GM23338 (cell line): ENCODE data around the gene CCDC12. TPM values are rescaled to one million over a fixed set of nuclear protein-coding genes. Genes with fewer than 3 reads are reported as not detected.
A peak's percentile ranks its signal among the peaks of the same experiment; 100 is the strongest.

ENCODE experiments used
- ATAC-seq: fragments of 200-7000 bp; cut with Tn5 transposase; 3 replicates; pipeline ENCODE4 v1.9.1; 2020
- DNase-seq: peaks from one replicate; pipeline ENCODE4 v3.0.0-alpha.2; 2015; ENCODE audit warnings: low spot score
- H2AFZ ChIP-seq: fragments of 200-600 bp; sonication (generic); 2 replicates; pipeline ENCODE4 v1.8.0; 2016; ENCODE audit warnings: antibody characterized with exemption, mild to moderate bottlenecking, moderate library complexity
- H3F3A ChIP-seq: fragments of 200-600 bp; sonication (generic); replicated peaks from 2 replicates; pipeline ENCODE4 v1.8.0; 2017; ENCODE audit warnings: antibody characterized with exemption, mixed run types, low read depth
- H3K27ac ChIP-seq: fragments of 200-600 bp; sonication (generic); 2 replicates; pipeline ENCODE4 v1.6.1; 2016; ENCODE audit warnings: low read depth
- H3K27me3 ChIP-seq: fragments of 200-600 bp; sonication (generic); 2 replicates; pipeline ENCODE4 v1.8.0; 2016; ENCODE audit warnings: mild to moderate bottlenecking, mixed run types, moderate library complexity; ENCODE audit not compliant: insufficient read depth
- H3K36me3 ChIP-seq: fragments of 200-600 bp; sonication (generic); 2 replicates; pipeline ENCODE4 v1.8.0; 2016; ENCODE audit warnings: mild to moderate bottlenecking; ENCODE audit not compliant: insufficient read depth
- H3K4me1 ChIP-seq: fragments of 200-600 bp; sonication (generic); 2 replicates; pipeline ENCODE4 v1.8.0; 2016; ENCODE audit warnings: mild to moderate bottlenecking, moderate library complexity; ENCODE audit not compliant: insufficient read depth
- H3K4me2 ChIP-seq: fragments of 200-600 bp; sonication (generic); 2 replicates; pipeline ENCODE4 v1.7.1; 2017; ENCODE audit warnings: mixed run types
- H3K4me3 ChIP-seq: fragments of 200-600 bp; sonication (generic); 2 replicates; pipeline ENCODE4 v1.6.1; 2016; ENCODE audit warnings: mixed run types
- H3K79me2 ChIP-seq: fragments of 200-600 bp; sonication (generic); replicated peaks from 2 replicates; pipeline ENCODE4 v1.8.0; 2017; ENCODE audit warnings: mild to moderate bottlenecking; ENCODE audit not compliant: insufficient read depth
- H3K9me2 ChIP-seq: fragments of 200-600 bp; sonication (generic); 2 replicates; pipeline ENCODE4 v1.8.0; 2017; ENCODE audit not compliant: insufficient read depth
- H4K20me1 ChIP-seq: fragments of 200-600 bp; sonication (generic); replicated peaks from 2 replicates; pipeline ENCODE4 v1.8.0; 2017; ENCODE audit warnings: mild to moderate bottlenecking; ENCODE audit not compliant: insufficient read depth
- H3K27ac Mint-ChIP-seq: 2 replicates; pipeline ENCODE4 v1.8.0; 2020; ENCODE audit warnings: inconsistent platforms, mild to moderate bottlenecking, moderate library complexity, mixed read lengths
- H3K27me3 Mint-ChIP-seq: 3 replicates; pipeline ENCODE4 v1.8.0; 2022; ENCODE audit warnings: low read depth, mild to moderate bottlenecking, moderate library complexity, mixed read lengths, inconsistent platforms; ENCODE audit not compliant: insufficient read depth, poor library complexity
- H3K36me3 Mint-ChIP-seq: 3 replicates; pipeline ENCODE4 v1.8.0; 2021; ENCODE audit warnings: low read depth, mild to moderate bottlenecking, inconsistent platforms, moderate library complexity, mixed read lengths
- H3K4me1 Mint-ChIP-seq: 3 replicates; pipeline ENCODE4 v1.8.0; 2020; ENCODE audit warnings: mild to moderate bottlenecking, inconsistent platforms, mixed read lengths
- H3K4me3 Mint-ChIP-seq: 3 replicates; pipeline ENCODE4 v1.8.0; 2021; ENCODE audit warnings: moderate library complexity, mild to moderate bottlenecking, inconsistent platforms, mixed read lengths
- H3K9me3 Mint-ChIP-seq: 3 replicates; pipeline ENCODE4 v1.8.0; 2020; ENCODE audit warnings: moderate library complexity, mild to moderate bottlenecking, inconsistent platforms, mixed read lengths
- CREB1 ChIP-seq: fragments of 250-450 bp; sonication (Bioruptor Pico); IDR thresholded peaks from 2 replicates; pipeline ENCODE4 v1.5.0; 2020; ENCODE audit warnings: low read depth, mild to moderate bottlenecking, moderate library complexity
- EZH2 ChIP-seq: fragments of 200-600 bp; sonication (generic); IDR thresholded peaks from one replicate; pipeline ENCODE4 v1.8.0; 2017; ENCODE audit warnings: antibody characterized with exemption, mild to moderate bottlenecking, low read depth; ENCODE audit not compliant: unreplicated experiment
- EZH2phosphoT487 ChIP-seq: fragments of 200-600 bp; sonication (generic); IDR thresholded peaks from one replicate; pipeline ENCODE4 v1.8.1; 2018; ENCODE audit warnings: antibody characterized with exemption; ENCODE audit not compliant: unreplicated experiment
- JUNB ChIP-seq: IDR thresholded peaks from one replicate; pipeline ENCODE4 v1.6.1; 2016; ENCODE audit warnings: antibody characterized with exemption; ENCODE audit not compliant: unreplicated experiment
- NANOG ChIP-seq: IDR thresholded peaks from 2 replicates; pipeline ENCODE4 v1.6.1; 2016; ENCODE audit warnings: antibody characterized with exemption, borderline replicate concordance
- POLR2AphosphoS5 ChIP-seq: IDR thresholded peaks from 2 replicates; pipeline ENCODE4 v1.6.1; 2016; ENCODE audit warnings: antibody characterized with exemption, low read depth
- STAT1 ChIP-seq: IDR thresholded peaks from one replicate; pipeline ENCODE4 v1.6.1; 2016; ENCODE audit warnings: antibody characterized with exemption; ENCODE audit not compliant: unreplicated experiment
- ZNF331 ChIP-seq: fragments of 250-450 bp; sonication (Bioruptor Pico); IDR thresholded peaks from 2 replicates; pipeline ENCODE4 v1.5.0; 2020; ENCODE audit warnings: low read depth, mild to moderate bottlenecking, moderate library complexity
- polyA plus RNA-seq: library from polyadenylated mRNA; unstranded; fragments of >200 nt; fragmentation: Nextera tagmentation; extraction: Ambion mirVana; gene quantifications from 2 replicates; pipeline ENCODE4 v1.2.1, GENCODE V29; 2016
- total RNA-seq: library from RNA; depleted of rRNA; stranded (reverse); fragments of >200 nt; shearing (Covaris generic); gene quantifications from 2 replicates; pipeline ENCODE4 v1.2.3, GENCODE V29; 2014
- TF ChIP-seq, protein P1 (sequence below): fragments of 250-450 bp; sonication (Bioruptor Pico); IDR thresholded peaks from 2 replicates; pipeline ENCODE4 v1.5.0; 2020; ENCODE audit warnings: mild to moderate bottlenecking, moderate library complexity
- TF ChIP-seq, protein P2 (sequence below): IDR thresholded peaks from 2 replicates; pipeline ENCODE4 v1.6.1; 2016; ENCODE audit warnings: antibody characterized with exemption
- TF ChIP-seq, protein P3 (sequence below), 2 experiments: fragments of 200-600 bp in 1 of 2; sonication (generic) in 1 of 2; conservative IDR thresholded peaks; 2 replicates each; pipeline versions ENCODE4 v1.5.1 to v1.6.1; 2016 to 2017; ENCODE audit warnings: antibody characterized with exemption in 2 of 2, low read depth in 2 of 2, mild to moderate bottlenecking in 2 of 2, moderate library complexity in 1 of 2
- TF ChIP-seq, protein P4 (sequence below): IDR thresholded peaks from one replicate; pipeline ENCODE4 v1.6.1; 2018; ENCODE audit warnings: antibody characterized with exemption; ENCODE audit not compliant: unreplicated experiment

Gene CCDC12
- total and polyA plus RNA-seq, 2 experiments from 2014 or later: 42.9 to 133 TPM

DNA sequence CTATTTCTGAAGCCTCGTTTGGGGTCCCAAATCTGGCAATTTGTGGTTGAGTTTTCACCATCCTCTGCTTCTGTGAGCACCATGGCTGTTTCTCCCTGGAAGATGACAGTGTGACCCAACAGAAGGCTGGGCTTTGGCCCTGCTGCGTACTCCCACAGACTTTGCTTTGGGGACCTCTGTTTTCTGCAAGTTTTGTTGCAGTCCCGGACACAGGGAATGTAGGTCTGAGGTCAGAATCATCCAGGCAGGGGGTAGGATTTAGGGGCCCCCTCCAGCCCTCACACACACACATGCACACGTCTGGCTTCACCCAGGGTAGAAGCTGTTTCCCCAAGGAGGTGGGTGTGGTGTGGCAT is 92.7 kb downstream of the CCDC12 start (continued):
- TF ChIP-seq, protein P1, sequence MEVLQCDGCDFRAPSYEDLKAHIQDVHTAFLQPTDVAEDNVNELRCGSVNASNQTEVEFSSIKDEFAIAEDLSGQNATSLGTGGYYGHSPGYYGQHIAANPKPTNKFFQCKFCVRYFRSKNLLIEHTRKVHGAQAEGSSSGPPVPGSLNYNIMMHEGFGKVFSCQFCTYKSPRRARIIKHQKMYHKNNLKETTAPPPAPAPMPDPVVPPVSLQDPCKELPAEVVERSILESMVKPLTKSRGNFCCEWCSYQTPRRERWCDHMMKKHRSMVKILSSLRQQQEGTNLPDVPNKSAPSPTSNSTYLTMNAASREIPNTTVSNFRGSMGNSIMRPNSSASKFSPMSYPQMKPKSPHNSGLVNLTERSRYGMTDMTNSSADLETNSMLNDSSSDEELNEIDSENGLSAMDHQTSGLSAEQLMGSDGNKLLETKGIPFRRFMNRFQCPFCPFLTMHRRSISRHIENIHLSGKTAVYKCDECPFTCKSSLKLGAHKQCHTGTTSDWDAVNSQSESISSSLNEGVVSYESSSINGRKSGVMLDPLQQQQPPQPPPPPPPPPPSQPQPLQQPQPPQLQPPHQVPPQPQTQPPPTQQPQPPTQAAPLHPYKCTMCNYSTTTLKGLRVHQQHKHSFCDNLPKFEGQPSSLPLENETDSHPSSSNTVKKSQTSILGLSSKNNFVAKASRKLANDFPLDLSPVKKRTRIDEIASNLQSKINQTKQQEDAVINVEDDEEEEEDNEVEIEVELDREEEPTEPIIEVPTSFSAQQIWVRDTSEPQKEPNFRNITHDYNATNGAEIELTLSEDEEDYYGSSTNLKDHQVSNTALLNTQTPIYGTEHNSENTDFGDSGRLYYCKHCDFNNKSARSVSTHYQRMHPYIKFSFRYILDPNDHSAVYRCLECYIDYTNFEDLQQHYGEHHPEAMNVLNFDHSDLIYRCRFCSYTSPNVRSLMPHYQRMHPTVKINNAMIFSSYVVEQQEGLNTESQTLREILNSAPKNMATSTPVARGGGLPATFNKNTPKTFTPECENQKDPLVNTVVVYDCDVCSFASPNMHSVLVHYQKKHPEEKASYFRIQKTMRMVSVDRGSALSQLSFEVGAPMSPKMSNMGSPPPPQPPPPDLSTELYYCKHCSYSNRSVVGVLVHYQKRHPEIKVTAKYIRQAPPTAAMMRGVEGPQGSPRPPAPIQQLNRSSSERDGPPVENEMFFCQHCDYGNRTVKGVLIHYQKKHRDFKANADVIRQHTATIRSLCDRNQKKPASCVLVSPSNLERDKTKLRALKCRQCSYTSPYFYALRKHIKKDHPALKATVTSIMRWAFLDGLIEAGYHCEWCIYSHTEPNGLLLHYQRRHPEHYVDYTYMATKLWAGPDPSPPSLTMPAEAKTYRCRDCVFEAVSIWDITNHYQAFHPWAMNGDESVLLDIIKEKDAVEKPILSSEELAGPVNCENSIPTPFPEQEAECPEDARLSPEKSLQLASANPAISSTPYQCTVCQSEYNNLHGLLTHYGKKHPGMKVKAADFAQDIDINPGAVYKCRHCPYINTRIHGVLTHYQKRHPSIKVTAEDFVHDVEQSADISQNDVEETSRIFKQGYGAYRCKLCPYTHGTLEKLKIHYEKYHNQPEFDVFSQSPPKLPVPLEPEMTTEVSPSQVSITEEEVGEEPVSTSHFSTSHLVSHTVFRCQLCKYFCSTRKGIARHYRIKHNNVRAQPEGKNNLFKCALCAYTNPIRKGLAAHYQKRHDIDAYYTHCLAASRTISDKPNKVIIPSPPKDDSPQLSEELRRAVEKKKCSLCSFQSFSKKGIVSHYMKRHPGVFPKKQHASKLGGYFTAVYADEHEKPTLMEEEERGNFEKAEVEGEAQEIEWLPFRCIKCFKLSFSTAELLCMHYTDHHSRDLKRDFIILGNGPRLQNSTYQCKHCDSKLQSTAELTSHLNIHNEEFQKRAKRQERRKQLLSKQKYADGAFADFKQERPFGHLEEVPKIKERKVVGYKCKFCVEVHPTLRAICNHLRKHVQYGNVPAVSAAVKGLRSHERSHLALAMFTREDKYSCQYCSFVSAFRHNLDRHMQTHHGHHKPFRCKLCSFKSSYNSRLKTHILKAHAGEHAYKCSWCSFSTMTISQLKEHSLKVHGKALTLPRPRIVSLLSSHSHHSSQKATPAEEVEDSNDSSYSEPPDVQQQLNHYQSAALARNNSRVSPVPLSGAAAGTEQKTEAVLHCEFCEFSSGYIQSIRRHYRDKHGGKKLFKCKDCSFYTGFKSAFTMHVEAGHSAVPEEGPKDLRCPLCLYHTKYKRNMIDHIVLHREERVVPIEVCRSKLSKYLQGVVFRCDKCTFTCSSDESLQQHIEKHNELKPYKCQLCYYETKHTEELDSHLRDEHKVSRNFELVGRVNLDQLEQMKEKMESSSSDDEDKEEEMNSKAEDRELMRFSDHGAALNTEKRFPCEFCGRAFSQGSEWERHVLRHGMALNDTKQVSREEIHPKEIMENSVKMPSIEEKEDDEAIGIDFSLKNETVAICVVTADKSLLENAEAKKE: no peak
- TF ChIP-seq JUNB: no peak
- TF ChIP-seq ZNF331 (CRISPR knock-in tag): no peak
- no peak for TF ChIP-seq EZH2phosphoT487

DNA sequence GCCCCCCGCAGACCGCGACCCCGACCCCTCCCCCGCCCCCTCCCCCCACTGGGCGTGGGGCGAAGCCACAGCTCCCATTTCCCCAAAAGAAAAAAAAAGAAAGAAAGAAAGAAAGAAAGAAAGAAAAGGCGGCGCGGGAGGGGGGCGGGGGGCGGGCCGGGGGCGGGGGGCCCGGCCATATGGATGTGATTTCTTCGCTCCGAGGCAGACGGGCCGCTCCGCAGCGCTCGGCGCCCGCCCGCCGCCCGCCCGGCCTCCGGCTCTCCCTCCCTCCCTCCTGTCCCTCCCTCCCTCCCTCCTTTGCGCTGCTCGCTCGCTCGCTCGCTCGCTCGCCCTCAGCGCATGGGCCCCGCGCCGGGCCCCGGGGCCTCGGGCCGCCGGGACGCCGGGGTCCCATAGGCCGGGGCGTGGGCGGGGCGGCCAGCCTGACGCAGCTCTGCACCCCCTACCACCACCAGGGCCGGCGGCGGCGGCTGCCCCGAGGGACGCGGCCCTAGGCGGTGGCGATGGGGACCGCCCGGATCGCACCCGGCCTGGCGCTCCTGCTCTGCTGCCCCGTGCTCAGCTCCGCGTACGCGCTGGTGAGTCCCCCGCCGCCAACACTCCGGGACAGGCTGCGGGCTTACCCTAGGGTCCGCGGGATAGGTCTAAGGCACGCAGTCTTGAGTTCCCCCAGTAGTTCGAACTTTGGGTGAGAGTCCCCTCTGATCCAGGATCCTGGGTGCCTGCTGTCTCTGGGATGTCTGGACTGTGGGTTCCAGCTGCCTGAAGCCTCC is 93.3 kb downstream of the CCDC12 start:
- no peaks in the 10 kb centered on the region for H3K79me2 ChIP-seq
- DNase-seq (peak; percentile 66), ATAC-seq (peak; percentile 20)
- Mint-ChIP-seq H3K27me3 (peaks cover 89% of the 10 kb centered on the region), H3K4me3 (peak overlapping the region; percentile 81), H3K4me1 (peaks cover 17% of the 10 kb centered on the region), H3K36me3 (no peaks in the 10 kb centered on the region; the same call in 2 of the 3 replicates), H3K27ac (no peak overlapping the region), H3K9me3 (no peaks in the 10 kb centered on the region)
- no peaks in the 10 kb centered on the region for H3K9me2 ChIP-seq
- H2AFZ ChIP-seq: peak overlapping the region; percentile 83; the same call in 1 of the 2 replicates
- H3K27me3 ChIP-seq: peaks cover 90% of the 10 kb centered on the region
- H3F3A ChIP-seq: no peaks in the 10 kb centered on the region
- H3K4me2 ChIP-seq: peak overlapping the region; percentile 96
- peaks cover 30% of the 10 kb centered on the region for H3K4me1 ChIP-seq
- no peaks in the 10 kb centered on the region for H3K36me3 ChIP-seq
- H4K20me1 ChIP-seq: no peaks in the 10 kb centered on the region
- H3K27ac ChIP-seq: no peak overlapping the region
- H3K4me3 ChIP-seq: peak overlapping the region; percentile 82
- TF ChIP-seq JUNB: no peak
- TF ChIP-seq, protein P2, sequence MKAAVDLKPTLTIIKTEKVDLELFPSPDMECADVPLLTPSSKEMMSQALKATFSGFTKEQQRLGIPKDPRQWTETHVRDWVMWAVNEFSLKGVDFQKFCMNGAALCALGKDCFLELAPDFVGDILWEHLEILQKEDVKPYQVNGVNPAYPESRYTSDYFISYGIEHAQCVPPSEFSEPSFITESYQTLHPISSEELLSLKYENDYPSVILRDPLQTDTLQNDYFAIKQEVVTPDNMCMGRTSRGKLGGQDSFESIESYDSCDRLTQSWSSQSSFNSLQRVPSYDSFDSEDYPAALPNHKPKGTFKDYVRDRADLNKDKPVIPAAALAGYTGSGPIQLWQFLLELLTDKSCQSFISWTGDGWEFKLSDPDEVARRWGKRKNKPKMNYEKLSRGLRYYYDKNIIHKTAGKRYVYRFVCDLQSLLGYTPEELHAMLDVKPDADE: no peak
- no peak for TF ChIP-seq CREB1 (CRISPR knock-in tag)
- TF ChIP-seq POLR2AphosphoS5: no peak
- no peak for TF ChIP-seq NANOG
- no peak for TF ChIP-seq STAT1
- TF ChIP-seq EZH2: peak; percentile 85
- TF ChIP-seq, protein P3, sequence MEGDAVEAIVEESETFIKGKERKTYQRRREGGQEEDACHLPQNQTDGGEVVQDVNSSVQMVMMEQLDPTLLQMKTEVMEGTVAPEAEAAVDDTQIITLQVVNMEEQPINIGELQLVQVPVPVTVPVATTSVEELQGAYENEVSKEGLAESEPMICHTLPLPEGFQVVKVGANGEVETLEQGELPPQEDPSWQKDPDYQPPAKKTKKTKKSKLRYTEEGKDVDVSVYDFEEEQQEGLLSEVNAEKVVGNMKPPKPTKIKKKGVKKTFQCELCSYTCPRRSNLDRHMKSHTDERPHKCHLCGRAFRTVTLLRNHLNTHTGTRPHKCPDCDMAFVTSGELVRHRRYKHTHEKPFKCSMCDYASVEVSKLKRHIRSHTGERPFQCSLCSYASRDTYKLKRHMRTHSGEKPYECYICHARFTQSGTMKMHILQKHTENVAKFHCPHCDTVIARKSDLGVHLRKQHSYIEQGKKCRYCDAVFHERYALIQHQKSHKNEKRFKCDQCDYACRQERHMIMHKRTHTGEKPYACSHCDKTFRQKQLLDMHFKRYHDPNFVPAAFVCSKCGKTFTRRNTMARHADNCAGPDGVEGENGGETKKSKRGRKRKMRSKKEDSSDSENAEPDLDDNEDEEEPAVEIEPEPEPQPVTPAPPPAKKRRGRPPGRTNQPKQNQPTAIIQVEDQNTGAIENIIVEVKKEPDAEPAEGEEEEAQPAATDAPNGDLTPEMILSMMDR (conservative IDR thresholded peaks at IDR 0.05; ENCODE audit: low read depth in 2 of 2): no peak
- TF ChIP-seq, protein P4, sequence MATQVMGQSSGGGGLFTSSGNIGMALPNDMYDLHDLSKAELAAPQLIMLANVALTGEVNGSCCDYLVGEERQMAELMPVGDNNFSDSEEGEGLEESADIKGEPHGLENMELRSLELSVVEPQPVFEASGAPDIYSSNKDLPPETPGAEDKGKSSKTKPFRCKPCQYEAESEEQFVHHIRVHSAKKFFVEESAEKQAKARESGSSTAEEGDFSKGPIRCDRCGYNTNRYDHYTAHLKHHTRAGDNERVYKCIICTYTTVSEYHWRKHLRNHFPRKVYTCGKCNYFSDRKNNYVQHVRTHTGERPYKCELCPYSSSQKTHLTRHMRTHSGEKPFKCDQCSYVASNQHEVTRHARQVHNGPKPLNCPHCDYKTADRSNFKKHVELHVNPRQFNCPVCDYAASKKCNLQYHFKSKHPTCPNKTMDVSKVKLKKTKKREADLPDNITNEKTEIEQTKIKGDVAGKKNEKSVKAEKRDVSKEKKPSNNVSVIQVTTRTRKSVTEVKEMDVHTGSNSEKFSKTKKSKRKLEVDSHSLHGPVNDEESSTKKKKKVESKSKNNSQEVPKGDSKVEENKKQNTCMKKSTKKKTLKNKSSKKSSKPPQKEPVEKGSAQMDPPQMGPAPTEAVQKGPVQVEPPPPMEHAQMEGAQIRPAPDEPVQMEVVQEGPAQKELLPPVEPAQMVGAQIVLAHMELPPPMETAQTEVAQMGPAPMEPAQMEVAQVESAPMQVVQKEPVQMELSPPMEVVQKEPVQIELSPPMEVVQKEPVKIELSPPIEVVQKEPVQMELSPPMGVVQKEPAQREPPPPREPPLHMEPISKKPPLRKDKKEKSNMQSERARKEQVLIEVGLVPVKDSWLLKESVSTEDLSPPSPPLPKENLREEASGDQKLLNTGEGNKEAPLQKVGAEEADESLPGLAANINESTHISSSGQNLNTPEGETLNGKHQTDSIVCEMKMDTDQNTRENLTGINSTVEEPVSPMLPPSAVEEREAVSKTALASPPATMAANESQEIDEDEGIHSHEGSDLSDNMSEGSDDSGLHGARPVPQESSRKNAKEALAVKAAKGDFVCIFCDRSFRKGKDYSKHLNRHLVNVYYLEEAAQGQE: no peak
- no peak for TF ChIP-seq ZNF331 (CRISPR knock-in tag)
- peak; percentile 74 for TF ChIP-seq EZH2phosphoT487
